ENCODE data around the gene KIAA1958. TPM values are rescaled to one million over a fixed set of nuclear protein-coding genes. Genes with fewer than 3 reads are reported as not detected.

Gene KIAA1958
- total and polyA plus RNA-seq, 2 donors (not counting 1 experiment from before 2014, with no cell fraction given) = 2.4 to 15.3 TPM

DNA sequence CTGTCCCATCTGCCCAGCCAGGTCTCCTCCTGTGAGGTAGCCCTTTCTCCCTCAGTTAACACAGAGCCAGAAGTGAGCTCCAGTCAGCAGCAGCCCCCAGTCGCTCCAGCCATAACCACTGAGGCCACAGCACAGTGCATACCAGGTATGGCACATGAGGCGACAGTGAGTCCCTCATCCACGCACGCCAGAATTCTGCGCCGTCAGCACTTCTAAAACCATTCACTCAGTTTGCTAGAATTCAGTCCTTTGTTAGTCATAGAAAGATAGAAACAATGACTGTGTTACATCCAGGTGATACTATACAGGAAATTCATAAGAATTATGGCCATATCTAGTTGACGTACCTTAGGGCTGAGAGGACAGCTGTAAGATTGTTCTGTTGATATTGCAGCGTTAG lies 88.5 kb downstream of the KIAA1958 start:
- POLR2A ChIA-PET = no interaction called here
- H3K27ac Mint-ChIP-seq = no peak overlapping the region

DNA sequence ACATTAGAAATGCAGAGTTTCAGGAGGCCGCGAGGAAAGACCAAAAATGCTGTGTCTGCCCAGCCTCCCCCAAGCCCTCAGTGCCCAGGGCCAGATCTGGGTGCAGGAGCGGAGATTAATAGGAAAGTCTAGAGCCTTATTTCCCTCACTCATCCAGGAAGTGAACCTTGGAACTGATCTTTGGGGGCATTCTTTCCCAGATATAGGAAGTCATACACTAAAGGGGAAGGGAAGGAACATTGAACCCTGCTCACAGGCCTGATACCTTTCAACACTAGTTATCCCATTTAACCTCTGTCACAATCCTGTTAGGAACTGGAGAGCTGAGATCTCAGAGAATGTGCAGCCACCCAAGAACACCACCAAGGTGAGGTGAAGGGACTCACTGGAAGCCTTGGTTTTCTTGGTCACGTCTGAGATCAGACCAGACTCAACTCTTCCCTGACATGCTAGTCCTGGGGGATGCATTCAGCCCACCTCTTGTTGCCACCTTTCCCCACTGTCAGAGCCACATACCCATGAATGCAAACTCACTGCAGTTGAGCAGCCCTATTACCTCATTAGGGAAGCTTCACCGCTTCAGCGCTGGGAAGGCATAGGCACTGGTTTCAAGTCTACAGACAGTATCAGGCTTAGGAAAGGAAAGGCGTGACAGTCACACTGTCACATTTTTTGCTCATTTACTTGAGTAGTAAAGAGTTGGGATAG lies 95.0 kb downstream of the KIAA1958 start:
- CTCF ChIA-PET = no interaction called here
- 100% methylated on average over 4 of the region's 7 CpGs for WGBS (ENCODE audit: insufficient coverage)
- intact Hi-C loops (cut with micrococcal nuclease) = no loop called here

More for the DNA sequence above, 88.5 kb downstream of the KIAA1958 start:
- Mint-ChIP-seq H3K27me3 (no peaks in the 10 kb centered on the region), H3K4me3 (no peak overlapping the region), H3K9me3 (ENCODE audit: insufficient read depth) (no peaks in the 10 kb centered on the region), H3K4me1 (peaks cover 7% of the 10 kb centered on the region)
- Histone ChIP-seq H3K9me3 (ENCODE audit: control extremely low read depth in 1 of 3, control insufficient read depth in 2 of 3, insufficient read depth in 1 of 3, low read length in 2 of 3) (no peaks in the 10 kb centered on the region), H4K20me1 (ENCODE audit: control insufficient read depth, insufficient read depth, low read length, poor library complexity, severe bottlenecking) (no peaks in the 10 kb centered on the region), H3K4me2 (replicated peaks; ENCODE audit: low read depth, low read length, poor library complexity, severe bottlenecking) (no peak overlapping the region), H3K9ac (ENCODE audit: low read length) (no peak overlapping the region), H3K4me3 (ENCODE audit: control extremely low read depth in 1 of 5, extremely low read depth in 1 of 5, insufficient read depth in 1 of 5, low read depth in 2 of 5, low read length in 4 of 5) (no peak overlapping the region), H3K4me1 (ENCODE audit: control insufficient read depth in 2 of 2, insufficient read depth in 2 of 2, low read length in 2 of 2) (peaks cover 0 to 4% of the 10 kb centered on the region in 2 donors), H3K27me3 (replicated peaks in 1 of 4; ENCODE audit: control extremely low read depth in 1 of 4, control insufficient read depth in 3 of 4, insufficient read depth in 4 of 4, low read length in 3 of 4) (no peaks in the 10 kb centered on the region), H3K36me3 (replicated peaks in 1 of 2; ENCODE audit: control extremely low read depth in 1 of 2, control insufficient read depth in 1 of 2, extremely low read depth in 1 of 2, insufficient read depth in 2 of 2, low read length in 1 of 2) (no peaks in the 10 kb centered on the region), H2AFZ (ENCODE audit: insufficient read depth, low read depth, low read length, poor library complexity, severe bottlenecking) (no peak overlapping the region), H3K79me2 (ENCODE audit: control insufficient read depth, insufficient read depth, low read length) (no peaks in the 10 kb centered on the region), H3K27ac (ENCODE audit: low read length in 2 of 2) (no peak overlapping the region)
- WGBS (ENCODE audit: insufficient coverage) = 100% methylated on average over 5 of the region's 8 CpGs
- CTCF ChIA-PET = no interaction called here
- intact Hi-C loops (cut with micrococcal nuclease) = no loop called here
- TF ChIP-seq, protein P1, sequence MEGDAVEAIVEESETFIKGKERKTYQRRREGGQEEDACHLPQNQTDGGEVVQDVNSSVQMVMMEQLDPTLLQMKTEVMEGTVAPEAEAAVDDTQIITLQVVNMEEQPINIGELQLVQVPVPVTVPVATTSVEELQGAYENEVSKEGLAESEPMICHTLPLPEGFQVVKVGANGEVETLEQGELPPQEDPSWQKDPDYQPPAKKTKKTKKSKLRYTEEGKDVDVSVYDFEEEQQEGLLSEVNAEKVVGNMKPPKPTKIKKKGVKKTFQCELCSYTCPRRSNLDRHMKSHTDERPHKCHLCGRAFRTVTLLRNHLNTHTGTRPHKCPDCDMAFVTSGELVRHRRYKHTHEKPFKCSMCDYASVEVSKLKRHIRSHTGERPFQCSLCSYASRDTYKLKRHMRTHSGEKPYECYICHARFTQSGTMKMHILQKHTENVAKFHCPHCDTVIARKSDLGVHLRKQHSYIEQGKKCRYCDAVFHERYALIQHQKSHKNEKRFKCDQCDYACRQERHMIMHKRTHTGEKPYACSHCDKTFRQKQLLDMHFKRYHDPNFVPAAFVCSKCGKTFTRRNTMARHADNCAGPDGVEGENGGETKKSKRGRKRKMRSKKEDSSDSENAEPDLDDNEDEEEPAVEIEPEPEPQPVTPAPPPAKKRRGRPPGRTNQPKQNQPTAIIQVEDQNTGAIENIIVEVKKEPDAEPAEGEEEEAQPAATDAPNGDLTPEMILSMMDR (IDR thresholded peaks at IDR 0.05) = no peak
- no peak for TF ChIP-seq EZH2 (IDR thresholded peaks at IDR 0.05; ENCODE audit: borderline replicate concordance, insufficient read depth, low read depth, low read length, poor library complexity, severe bottlenecking)
- DNase-seq (no peak), ATAC-seq (ENCODE audit: low read depth) (no peak)

More for the DNA sequence above, 95.0 kb downstream of the KIAA1958 start:
- H3K9me3 Mint-ChIP-seq (ENCODE audit: insufficient read depth) = no peaks in the 10 kb centered on the region
- TF ChIP-seq EZH2 (IDR thresholded peaks at IDR 0.05; ENCODE audit: borderline replicate concordance, insufficient read depth, low read depth, low read length, poor library complexity, severe bottlenecking) = no peak
- TF ChIP-seq, protein P1 (IDR thresholded peaks at IDR 0.05) = no peak
- H3K4me2 ChIP-seq (replicated peaks; ENCODE audit: low read depth, low read length, poor library complexity, severe bottlenecking) = no peak overlapping the region
- H3K27ac ChIP-seq (ENCODE audit: low read length in 2 of 2) = no peak overlapping the region
- no peak overlapping the region for H3K4me3 Mint-ChIP-seq
- no peaks in the 10 kb centered on the region for H3K27me3 Mint-ChIP-seq
- no peak overlapping the region for H3K27ac Mint-ChIP-seq
- H3K4me1 Mint-ChIP-seq = no peaks in the 10 kb centered on the region
- H3K36me3 ChIP-seq (replicated peaks in 1 of 2; ENCODE audit: control extremely low read depth in 1 of 2, control insufficient read depth in 1 of 2, extremely low read depth in 1 of 2, insufficient read depth in 2 of 2, low read length in 1 of 2) = no peaks in the 10 kb centered on the region
- H3K79me2 ChIP-seq (ENCODE audit: control insufficient read depth, insufficient read depth, low read length) = no peaks in the 10 kb centered on the region
- H2AFZ ChIP-seq (ENCODE audit: insufficient read depth, low read depth, low read length, poor library complexity, severe bottlenecking) = no peak overlapping the region
- H3K4me3 ChIP-seq (ENCODE audit: control extremely low read depth in 1 of 5, extremely low read depth in 1 of 5, insufficient read depth in 1 of 5, low read depth in 2 of 5, low read length in 4 of 5) = no peak overlapping the region
- no peak for DNase-seq
- no peak for ATAC-seq (ENCODE audit: low read depth)
- no peaks in the 10 kb centered on the region for H3K9me3 ChIP-seq (ENCODE audit: control extremely low read depth in 1 of 3, control insufficient read depth in 2 of 3, insufficient read depth in 1 of 3, low read length in 2 of 3)
- no peaks in the 10 kb centered on the region for H3K4me1 ChIP-seq (ENCODE audit: control insufficient read depth in 2 of 2, insufficient read depth in 2 of 2, low read length in 2 of 2)
- no peaks in the 10 kb centered on the region for H3K27me3 ChIP-seq (replicated peaks in 1 of 4; ENCODE audit: control extremely low read depth in 1 of 4, control insufficient read depth in 3 of 4, insufficient read depth in 4 of 4, low read length in 3 of 4)
- POLR2A ChIA-PET = no interaction called here
- H4K20me1 ChIP-seq (ENCODE audit: control insufficient read depth, insufficient read depth, low read length, poor library complexity, severe bottlenecking) = no peaks in the 10 kb centered on the region
- no peak overlapping the region for H3K9ac ChIP-seq (ENCODE audit: low read length)
